HepG2 (cell line): ENCODE data around the gene ING5. TPM values are rescaled to one million over a fixed set of nuclear protein-coding genes. Genes with fewer than 3 reads are reported as not detected.
A peak's percentile ranks its signal among the peaks of the same experiment; 100 is the strongest.

ENCODE experiments used
- AFF4 ChIP-seq: sonication (generic); formaldehyde crosslinking; IDR thresholded peaks from 2 replicates; pipeline ENCODE4 v1.4.0; 2020; ENCODE audit warnings: missing genetic modification reagents
- HIC2 ChIP-seq: sonication (generic); formaldehyde crosslinking; IDR thresholded peaks from 2 replicates; pipeline ENCODE4 v1.9.0; 2022; ENCODE audit warnings: low read depth, missing genetic modification reagents
- POLR2A ChIP-seq, 2 experiments: IDR thresholded peaks; 2 replicates each; pipeline ENCODE4 v1.6.1; 2011; ENCODE audit warnings: low read depth in 2 of 2, low read length in 2 of 2, mild to moderate bottlenecking in 1 of 2, moderate library complexity in 1 of 2; ENCODE audit not compliant: insufficient read depth in 1 of 2
- SNAI1 ChIP-seq: sonication (generic); formaldehyde crosslinking; IDR thresholded peaks from 2 replicates; pipeline ENCODE4 v1.5.0; 2020; ENCODE audit warnings: mild to moderate bottlenecking, missing genetic modification reagents, borderline replicate concordance
- TFDP1 ChIP-seq: IDR thresholded peaks from 2 replicates; pipeline ENCODE4 v1.6.1; 2016; ENCODE audit warnings: missing compliant biosample characterization, missing genetic modification reagents, borderline replicate concordance
- ZKSCAN1 ChIP-seq: fragments of 150-350 bp; IDR thresholded peaks from 2 replicates; pipeline ENCODE4 v1.6.1; 2014; ENCODE audit warnings: low read length
- ZXDC ChIP-seq: sonication (generic); formaldehyde crosslinking; IDR thresholded peaks from 2 replicates; pipeline ENCODE4 v1.5.0; 2020; ENCODE audit warnings: mild to moderate bottlenecking, missing genetic modification reagents
- polyA plus RNA-seq, 8 experiments: library from polyadenylated mRNA; depleted of rRNA in 3 of 8; stranded (reverse) in 7 of 8; unstranded in 1 of 8; fragments of >200 nt; fragmentation: Illumina TruSeq in 4 of 8; extraction: Trizol in 4 of 8; gene quantifications; 2 replicates each; pipeline versions ENCODE4 v1.2.1 to v1.2.3, GENCODE V29; 2011 to 2016; ENCODE audit warnings: low read depth in 4 of 8, missing spikeins in 1 of 8, mixed read lengths in 1 of 8; ENCODE audit not compliant: insufficient read depth in 1 of 8
- total RNA-seq, 5 experiments: library from RNA; depleted of rRNA; stranded (reverse); fragments of >200 nt; fragmentation: Illumina TruSeq; extraction: Trizol; gene quantifications; 2 replicates each; pipeline ENCODE4 v1.2.3, GENCODE V29; 2016; ENCODE audit warnings: low read depth in 1 of 5
- TF ChIP-seq, protein P1 (sequence below): sonication (generic); formaldehyde crosslinking; IDR thresholded peaks from 2 replicates; pipeline ENCODE4 v1.5.0; 2020; ENCODE audit warnings: mild to moderate bottlenecking, missing genetic modification reagents
- TF ChIP-seq, protein P2 (sequence below): sonication (generic); formaldehyde crosslinking; IDR thresholded peaks from 2 replicates; pipeline ENCODE4 v1.4.0; 2020; ENCODE audit warnings: missing genetic modification reagents
- TF ChIP-seq, protein P3 (sequence below): IDR thresholded peaks from 2 replicates; pipeline ENCODE4 v1.6.1; 2016; ENCODE audit warnings: low read depth, control low read depth

The ING5 gene
- total and polyA plus RNA-seq, 2 of the 13 experiments (the other 11 are each of a cell fraction or from before 2014, with no cell fraction given): 61.9 to 71.9 TPM

GRCh38 chr2:241771286-241772062 lies 69.6 kb downstream of the ING5 start (continued):
- TF ChIP-seq HIC2 (CRISPR knock-in tag) (peak; percentile 84), ZXDC (CRISPR knock-in tag) (0 out of 2 replicates have a peak, but pooled peaks have one; percentile 93), ZKSCAN1 (0 out of 2 replicates have a peak, but pooled peaks have one; percentile 10), AFF4 (CRISPR knock-in tag) (peak; percentile 64; the same call in 1 of the 2 replicates), TFDP1 (CRISPR knock-in tag) (peak; percentile 94), POLR2A (IDR thresholded peaks at IDR 0.05; ENCODE audit: insufficient read depth in 1 of 2, low read depth in 2 of 2, low read length in 2 of 2) (peak in 1 of 2 experiments; percentile 89; a peak in 2 of 4 replicates), SNAI1 (CRISPR knock-in tag) (peak; percentile 55; the same call in 1 of the 2 replicates)
- TF ChIP-seq, protein P1, sequence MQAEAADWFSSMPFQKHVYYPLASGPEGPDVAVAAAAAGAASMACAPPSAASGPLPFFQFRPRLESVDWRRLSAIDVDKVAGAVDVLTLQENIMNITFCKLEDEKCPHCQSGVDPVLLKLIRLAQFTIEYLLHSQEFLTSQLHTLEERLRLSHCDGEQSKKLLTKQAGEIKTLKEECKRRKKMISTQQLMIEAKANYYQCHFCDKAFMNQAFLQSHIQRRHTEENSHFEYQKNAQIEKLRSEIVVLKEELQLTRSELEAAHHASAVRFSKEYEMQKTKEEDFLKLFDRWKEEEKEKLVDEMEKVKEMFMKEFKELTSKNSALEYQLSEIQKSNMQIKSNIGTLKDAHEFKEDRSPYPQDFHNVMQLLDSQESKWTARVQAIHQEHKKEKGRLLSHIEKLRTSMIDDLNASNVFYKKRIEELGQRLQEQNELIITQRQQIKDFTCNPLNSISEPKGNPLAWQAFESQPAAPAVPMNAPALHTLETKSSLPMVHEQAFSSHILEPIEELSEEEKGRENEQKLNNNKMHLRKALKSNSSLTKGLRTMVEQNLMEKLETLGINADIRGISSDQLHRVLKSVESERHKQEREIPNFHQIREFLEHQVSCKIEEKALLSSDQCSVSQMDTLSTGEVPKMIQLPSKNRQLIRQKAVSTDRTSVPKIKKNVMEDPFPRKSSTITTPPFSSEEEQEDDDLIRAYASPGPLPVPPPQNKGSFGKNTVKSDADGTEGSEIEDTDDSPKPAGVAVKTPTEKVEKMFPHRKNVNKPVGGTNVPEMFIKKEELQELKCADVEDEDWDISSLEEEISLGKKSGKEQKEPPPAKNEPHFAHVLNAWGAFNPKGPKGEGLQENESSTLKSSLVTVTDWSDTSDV (CRISPR knock-in tag): peak; percentile 45; the same call in 1 of the 2 replicates
- TF ChIP-seq, protein P2, sequence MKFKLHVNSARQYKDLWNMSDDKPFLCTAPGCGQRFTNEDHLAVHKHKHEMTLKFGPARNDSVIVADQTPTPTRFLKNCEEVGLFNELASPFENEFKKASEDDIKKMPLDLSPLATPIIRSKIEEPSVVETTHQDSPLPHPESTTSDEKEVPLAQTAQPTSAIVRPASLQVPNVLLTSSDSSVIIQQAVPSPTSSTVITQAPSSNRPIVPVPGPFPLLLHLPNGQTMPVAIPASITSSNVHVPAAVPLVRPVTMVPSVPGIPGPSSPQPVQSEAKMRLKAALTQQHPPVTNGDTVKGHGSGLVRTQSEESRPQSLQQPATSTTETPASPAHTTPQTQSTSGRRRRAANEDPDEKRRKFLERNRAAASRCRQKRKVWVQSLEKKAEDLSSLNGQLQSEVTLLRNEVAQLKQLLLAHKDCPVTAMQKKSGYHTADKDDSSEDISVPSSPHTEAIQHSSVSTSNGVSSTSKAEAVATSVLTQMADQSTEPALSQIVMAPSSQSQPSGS (CRISPR knock-in tag): peak; percentile 50
- TF ChIP-seq, protein P3, sequence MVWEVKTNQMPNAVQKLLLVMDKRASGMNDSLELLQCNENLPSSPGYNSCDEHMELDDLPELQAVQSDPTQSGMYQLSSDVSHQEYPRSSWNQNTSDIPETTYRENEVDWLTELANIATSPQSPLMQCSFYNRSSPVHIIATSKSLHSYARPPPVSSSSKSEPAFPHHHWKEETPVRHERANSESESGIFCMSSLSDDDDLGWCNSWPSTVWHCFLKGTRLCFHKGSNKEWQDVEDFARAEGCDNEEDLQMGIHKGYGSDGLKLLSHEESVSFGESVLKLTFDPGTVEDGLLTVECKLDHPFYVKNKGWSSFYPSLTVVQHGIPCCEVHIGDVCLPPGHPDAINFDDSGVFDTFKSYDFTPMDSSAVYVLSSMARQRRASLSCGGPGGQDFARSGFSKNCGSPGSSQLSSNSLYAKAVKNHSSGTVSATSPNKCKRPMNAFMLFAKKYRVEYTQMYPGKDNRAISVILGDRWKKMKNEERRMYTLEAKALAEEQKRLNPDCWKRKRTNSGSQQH (CRISPR knock-in tag): no peak
